HCEC 1CT (cell line): Measurements from ENCODE around the gene RSU1.
"Not testable (repeated sequence)": the region's sequence is repeated elsewhere in the genome, so short reads cannot be mapped to it uniquely, and the experiment has no call there.

ENCODE experiments used
- DNase-seq: peaks from one replicate; pipeline ENCODE4 v3.0.0-alpha.2; 2017

Gene RSU1

DNA sequence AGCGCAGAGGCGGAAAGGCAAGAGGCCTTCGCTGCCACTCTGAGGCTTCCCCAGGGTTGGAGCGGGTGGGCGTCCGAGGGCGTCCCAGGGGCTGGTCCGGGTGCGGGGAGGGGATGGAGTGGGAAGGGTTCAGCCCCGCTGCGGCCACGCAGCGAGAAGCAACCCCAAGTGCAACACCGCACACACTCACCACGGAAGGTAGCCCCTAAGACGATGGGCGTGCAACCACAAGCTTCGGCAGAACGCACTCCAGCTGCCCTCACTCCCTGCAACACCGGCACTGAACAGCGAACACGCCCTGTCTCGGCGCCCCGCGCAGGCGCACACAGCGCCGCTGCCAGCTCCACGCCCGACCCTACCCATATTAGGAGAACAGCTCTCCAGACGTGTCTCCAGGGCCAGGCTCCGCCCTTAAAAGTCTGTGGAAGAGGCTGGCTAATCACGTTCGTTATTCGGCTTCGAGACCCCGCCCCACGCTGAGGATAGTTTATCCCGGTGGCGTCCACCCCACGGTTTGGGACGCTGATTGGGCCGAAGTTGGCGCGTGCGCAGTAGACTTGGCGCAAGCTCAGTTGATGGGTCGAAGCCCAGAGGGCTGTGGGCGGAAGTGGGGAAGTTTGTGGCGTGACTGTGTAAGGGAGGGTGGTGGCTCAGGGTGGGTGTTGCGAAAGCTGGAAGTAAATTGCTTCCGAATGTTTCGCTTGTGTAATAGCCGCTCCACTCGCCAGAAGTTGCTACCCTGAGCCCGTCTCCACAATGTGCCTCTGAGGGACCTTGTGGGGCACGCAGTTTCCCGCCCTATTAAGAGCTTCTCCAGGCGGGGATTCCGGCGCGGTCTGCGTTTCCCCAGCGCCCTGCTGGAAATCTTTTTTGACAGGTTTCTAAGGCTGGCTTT lies at the start of gene RSU1:
RSU1 (minus strand) TSS at position 300 of the 895 bp plus-strand sequence. CDS start 343 bp downstream, outside the sequence.
- peak; percentile 100 for DNase-seq

GRCh38 chr10:16866541-16867275 lies 49.5 kb upstream of the RSU1 start:
- no peak for DNase-seq

DNA sequence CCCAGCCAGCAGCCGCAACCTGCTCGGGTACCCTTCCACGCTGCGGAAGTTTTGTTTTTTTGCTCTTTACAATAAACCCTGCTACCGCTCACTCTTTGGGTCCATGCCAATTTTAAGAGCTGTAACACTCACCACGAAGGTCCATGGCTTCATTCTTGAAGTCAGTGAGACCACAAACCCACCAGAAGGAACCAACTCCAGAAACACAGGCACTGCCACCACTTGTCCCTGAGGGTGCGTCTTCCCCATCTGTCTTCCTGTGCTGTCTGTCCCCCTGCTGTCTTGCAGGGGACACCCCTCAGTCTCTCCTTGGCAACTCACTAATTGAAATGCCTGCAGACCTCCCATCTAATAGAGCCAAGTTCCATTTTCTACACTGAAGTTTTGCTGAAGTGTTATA lies 48.5 kb upstream of the RSU1 start:
- no peak for DNase-seq

- no peak for DNase-seq
These were observed 46.5 kb upstream of the RSU1 start for GRCh38 chr10:16863766-16864165.

DNA sequence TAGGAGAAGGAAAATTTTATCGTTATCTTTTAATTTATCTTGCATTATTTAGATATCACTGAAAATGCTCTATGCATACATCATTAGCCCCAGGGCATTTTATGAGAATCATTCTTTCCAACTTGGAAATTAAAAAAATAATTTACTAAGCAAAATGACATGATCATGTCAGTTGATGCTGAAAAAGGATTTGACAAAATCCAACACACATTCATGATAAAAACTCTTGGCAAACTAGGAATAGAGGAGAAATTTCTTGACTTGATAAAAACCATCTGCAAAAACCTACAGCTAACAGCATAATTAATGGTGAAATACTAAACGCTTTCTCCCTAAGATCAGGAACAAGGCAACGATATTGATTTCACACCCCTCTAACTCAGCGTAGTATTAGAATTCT lies 40.2 kb upstream of the RSU1 start:
- no peak for DNase-seq

GRCh38 chr10:16856567-16856966 lies 39.3 kb upstream of the RSU1 start:
- no peak for DNase-seq

DNA sequence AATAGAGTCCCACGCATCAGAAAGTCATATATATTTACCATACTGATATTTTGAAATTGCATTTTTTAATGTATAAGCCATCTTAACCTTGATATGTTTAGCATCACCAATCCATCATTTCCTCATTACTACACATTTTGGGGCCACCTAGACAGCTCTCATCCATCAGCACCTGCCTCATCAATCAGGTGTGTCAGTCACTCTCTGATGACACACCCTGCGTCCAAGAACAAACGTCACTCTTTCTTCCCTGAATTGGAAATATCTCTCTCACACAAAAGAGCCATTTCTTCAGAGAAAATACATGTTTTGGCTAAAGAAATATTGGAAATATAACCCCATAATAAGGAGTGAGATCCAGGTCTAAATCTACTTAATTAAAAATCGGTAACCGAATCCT lies 38.9 kb upstream of the RSU1 start:
- DNase-seq = no peak

DNA sequence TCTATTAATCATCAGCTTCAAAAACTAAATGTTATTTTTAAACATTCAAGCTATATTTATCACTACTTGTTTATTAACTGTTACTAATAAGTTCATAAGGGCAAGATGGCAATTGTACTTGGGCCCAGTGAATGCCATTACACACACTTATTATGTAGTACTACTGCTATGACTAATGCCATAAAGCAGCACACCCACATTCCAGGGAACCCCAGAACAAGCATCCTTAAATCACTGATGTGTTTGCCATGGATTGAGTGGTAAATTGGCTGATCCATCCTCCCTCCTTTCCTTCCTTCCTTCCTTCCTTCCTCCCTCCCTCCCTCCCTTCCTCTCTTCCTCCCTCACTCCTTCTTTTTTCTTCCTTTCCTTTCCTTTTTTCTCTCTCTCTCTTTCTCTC lies 37.4 kb upstream of the RSU1 start:
- peak; percentile 78 for DNase-seq

- no peak for DNase-seq
These were observed 36.6 kb upstream of the RSU1 start for GRCh38 chr10:16853809-16854208.

GRCh38 chr10:16853201-16853600 lies 36.0 kb upstream of the RSU1 start:
- DNase-seq = peak; percentile 76

DNA sequence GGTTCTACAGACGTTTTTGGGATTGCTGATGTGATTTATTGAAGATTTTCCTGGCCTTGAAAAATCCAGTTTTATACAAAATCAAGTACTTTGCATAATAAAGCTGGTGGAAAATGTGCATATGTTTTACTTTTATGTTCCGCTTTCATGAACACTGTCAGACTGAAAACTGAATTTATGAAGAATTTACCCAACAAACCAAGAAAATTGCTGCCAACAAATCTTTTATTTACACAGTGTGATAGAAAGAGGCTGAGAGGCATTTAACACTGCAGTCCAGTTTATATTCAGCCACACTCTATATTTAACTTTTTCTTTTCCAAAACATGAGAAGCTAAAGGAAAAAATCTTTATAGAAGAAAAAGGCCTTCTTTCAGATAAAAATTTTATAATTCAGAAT lies 35.4 kb upstream of the RSU1 start:
- DNase-seq = no peak

DNA sequence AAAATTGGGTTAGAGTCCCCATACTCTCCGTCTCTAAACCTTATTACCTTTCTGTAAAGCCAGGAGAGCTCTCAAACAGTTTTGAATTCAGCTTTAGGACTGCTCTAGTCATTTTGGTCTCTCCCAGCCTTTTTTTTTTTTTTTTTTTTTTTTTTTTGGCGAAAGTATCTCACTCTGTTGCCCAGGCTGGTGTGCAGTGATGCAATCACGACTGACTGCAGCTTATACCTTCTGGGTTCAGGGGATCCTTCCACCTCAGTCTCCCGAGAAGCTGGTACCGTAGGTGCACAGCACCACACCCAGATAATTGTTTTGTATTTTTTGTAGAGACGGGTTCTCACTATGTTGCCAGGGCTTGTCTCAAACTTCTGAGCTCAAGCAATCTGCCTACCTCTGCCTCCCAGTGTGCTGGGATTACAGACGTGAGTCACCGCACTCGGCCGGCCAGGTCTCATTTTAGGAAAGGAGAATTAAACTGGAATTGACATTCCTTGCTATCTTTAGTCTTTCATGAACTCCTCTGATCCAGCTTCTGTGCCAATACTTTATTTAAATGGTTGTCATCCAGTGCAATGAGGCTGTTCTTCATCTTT lies 31.4 kb upstream of the RSU1 start:
- DNase-seq = no peak

DNA sequence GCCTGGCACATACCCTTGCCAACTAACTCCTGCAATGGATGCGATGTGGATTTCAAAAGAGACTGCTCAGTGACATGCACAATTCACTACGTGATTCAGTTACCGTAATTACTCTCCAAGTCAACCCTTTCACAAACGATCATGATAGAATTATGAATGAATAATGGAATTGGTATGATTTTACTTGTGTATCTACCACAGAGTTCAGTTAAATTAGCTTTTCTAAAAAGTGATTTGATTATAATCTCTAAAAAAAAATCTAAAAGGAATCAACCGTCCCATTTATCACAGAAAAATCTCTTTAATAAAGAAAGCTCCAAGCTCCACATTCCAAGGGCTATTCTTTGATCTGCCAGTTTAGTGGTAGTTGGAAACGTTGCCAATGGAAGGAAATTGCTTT lies 30.4 kb upstream of the RSU1 start:
- peak; percentile 70 for DNase-seq

DNA sequence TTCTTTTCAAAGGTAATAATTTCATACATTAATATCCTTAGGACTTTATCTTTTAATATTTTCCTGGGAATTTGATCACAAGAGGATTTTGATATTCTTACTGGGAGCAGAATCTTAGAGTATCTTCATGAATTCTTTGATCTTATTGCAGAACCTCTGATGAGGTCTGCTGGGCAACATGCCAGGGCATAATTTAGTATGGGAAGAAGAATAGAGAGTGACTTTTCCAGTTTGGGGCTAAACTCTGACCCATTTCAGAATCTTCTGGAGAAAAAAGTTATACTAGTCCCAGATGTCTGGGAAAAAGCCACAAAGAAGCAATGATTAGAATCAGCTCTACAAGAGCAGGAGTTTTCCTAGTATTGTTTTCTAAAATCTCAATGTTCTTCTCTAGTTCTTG lies 28.0 kb upstream of the RSU1 start:
- DNase-seq = no peak

GRCh38 chr10:16843252-16843870 lies 26.1 kb upstream of the RSU1 start:
- peak; percentile 75 for DNase-seq

DNA sequence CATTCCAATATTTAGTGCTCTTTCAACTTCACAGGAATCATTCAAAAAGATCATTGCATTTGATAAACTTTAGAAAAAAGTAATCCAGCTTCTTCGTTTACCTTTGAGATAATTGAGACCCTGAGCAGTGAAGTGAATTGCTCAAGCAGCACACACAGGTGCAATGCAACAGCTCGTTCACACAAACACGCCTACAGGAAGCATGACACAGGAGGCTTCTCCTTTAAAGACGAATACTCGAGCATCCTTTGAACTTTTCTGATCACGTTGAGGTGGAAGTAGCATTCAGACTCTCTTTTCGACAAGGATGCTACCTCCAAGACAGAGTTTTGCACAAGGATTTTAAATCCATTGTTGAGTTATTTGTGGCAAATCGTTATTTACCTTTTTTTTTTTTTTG lies 18.0 kb upstream of the RSU1 start:
- DNase-seq = no peak

DNA sequence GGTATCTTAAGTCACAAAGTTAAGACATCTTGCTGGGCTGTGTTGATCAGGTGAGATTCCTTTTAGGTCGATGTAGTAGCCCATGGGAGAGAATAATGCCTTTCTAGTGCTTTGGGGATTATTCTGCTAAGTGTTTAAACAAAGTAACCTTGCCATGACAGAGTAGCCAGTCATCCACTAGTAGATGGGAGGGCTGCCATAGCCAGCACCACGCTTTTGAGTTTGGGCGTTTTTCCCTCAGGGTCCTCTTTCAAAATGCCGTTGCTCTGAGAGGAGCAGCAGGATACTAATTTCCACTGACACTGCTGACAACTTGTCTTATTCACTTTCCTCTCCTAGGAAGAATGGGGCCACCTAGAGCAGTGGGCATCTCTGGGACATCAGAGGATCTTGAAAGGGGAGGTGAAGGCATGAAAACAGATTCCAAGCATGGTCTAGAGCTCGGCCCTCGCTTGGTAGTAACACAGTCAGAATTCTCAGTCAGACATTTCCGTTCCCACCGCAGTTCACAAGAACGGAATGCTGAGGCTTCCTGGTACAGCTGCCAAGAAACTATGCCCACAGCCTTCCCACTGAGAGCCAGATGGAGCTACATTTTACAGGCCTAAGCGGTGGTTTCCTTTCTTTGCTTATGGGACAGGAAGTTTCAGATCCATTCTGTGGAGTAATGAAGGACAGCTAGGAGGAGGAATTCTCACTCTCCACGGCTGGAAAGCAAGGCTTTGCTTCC lies 15.3 kb upstream of the RSU1 start:
- peak; percentile 48 for DNase-seq

GRCh38 chr10:16828701-16829175 lies 11.5 kb upstream of the RSU1 start:
- peak; percentile 72 for DNase-seq

DNA sequence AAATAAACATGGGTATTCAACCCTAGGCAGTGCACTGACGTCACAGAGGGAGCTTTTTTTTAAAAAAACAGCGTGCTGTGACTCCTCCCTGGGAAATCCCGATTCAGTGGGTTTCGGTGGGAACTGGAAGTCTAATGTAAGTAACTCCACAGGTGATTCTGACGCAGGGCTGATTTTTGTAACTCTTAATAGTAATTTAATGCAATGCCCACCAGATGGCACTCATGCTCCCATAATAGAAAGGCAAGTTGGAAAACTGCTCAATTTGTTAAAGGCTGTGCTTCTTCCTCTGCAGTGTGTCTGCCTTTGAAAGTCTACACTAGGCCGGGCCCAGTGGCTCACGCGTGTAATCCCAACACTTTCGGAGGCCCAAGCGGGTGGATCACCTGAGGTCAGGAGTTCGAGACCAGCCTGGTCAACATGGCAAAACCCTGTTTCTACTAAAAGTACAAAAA lies 10.9 kb upstream of the RSU1 start:
- peak; percentile 78 for DNase-seq

DNA sequence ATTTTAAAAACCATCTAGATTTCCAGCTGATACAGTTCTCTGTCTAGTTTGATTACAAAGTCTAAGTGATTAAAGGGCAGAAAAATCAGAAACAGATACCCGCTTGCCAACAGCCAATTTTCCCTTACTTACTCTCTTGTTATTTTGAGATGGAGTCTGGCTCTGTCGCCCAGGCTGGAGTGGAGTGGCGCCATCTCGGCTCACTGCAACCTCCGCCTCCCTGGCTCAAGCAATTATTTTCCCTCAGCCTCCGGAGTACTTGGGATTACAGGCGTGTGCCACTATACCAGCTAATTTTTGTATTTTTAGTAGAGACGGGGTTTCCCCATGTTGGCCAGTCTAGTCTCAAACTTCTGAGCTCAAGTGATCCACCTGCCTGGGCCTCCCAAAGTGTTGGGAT lies 10.2 kb upstream of the RSU1 start:
- not testable (repeated sequence) for DNase-seq

DNA sequence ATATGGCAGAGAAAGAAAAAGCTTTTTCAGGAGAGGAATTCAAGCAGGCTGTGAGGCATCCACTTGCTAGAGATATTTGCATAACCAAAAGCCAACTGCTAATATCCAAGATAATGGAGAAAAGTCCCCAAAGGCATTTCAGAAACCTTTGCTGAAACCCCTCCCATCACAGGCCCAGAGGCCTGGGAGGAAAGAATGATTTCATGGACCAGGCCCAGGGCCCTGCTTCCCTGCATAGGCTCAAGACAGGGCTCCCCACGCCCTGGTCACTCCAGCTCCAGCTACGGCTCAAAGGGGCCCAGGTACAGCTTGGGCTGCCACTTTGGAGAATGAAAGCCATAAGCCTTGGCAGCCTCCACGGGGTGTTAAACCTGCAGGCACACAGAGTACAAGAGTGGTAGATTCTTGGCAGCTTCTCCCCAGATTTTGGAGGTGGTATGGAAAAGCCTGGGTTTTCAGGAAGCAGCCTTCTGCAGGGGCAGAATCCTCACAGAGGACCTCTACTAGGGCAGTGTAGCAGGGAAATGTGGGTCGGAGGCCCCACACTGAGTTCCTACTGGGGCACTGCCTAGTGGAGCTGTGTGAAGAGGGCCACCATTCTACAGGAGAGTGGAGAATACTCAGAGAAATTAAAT lies 5.6 kb upstream of the RSU1 start:
- DNase-seq = no peak

GRCh38 chr10:16822027-16822426 lies 4.8 kb upstream of the RSU1 start:
- DNase-seq = no peak
